RPMI7951 (cell line): ENCODE measurements around the gene TBC1D30. TPM values are rescaled to one million over a fixed set of nuclear protein-coding genes. Genes with fewer than 3 reads are reported as not detected.
A peak's percentile ranks its signal among the peaks of the same experiment; 100 is the strongest.
"Not testable (repeated sequence)": the region's sequence is repeated elsewhere in the genome, so short reads cannot be mapped to it uniquely, and the experiment has no call there.

ENCODE experiments used
- DNase-seq: peaks from one replicate; pipeline ENCODE4 v3.0.0-alpha.2; 2012; ENCODE audit warnings: low read depth
- total RNA-seq: library from RNA; depleted of rRNA; stranded (reverse); fragments of >200 nt; shearing (Covaris generic); gene quantifications from 2 replicates; pipeline ENCODE4 v1.2.3, GENCODE V29; 2014; rRNA removed

The TBC1D30 gene, protein sequence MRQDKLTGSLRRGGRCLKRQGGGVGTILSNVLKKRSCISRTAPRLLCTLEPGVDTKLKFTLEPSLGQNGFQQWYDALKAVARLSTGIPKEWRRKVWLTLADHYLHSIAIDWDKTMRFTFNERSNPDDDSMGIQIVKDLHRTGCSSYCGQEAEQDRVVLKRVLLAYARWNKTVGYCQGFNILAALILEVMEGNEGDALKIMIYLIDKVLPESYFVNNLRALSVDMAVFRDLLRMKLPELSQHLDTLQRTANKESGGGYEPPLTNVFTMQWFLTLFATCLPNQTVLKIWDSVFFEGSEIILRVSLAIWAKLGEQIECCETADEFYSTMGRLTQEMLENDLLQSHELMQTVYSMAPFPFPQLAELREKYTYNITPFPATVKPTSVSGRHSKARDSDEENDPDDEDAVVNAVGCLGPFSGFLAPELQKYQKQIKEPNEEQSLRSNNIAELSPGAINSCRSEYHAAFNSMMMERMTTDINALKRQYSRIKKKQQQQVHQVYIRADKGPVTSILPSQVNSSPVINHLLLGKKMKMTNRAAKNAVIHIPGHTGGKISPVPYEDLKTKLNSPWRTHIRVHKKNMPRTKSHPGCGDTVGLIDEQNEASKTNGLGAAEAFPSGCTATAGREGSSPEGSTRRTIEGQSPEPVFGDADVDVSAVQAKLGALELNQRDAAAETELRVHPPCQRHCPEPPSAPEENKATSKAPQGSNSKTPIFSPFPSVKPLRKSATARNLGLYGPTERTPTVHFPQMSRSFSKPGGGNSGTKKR
- 0.20 TPM in 1 of 2 replicates, not detected in the other for total RNA-seq

DNA sequence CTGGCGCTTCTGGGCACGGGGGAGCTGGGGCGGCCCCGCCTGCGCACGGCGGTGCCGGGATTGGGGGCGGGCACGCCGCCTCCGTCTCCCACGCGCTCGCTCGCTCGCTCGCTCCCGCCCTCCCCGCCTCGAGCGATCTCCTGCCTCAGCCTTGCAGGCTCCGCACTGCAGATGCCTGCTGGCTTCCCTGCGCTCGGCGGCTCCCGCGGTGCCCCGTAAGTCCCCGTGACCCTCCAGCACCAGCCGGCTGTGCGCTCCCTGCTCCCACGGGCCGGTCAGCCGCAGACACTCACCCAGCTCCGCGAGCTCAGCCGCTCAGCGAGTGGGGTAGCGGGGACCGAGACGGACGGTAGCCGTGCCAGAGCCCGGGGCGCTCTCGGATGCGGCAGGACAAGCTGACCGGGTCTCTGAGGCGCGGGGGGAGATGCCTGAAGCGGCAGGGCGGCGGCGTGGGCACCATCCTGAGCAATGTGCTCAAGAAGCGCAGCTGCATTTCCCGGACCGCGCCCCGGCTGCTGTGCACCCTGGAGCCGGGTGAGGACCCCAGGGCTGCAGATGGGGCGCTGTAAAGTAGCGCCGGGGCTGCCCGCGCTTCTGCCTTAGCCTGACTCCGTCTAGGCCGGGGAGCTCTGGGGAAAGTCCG, at the start of gene TBC1D30:
Gene TBC1D30 (plus strand): TSS at position 148 of the 643 bp plus-strand sequence. CDS start 233 bp downstream, at position 381.
- peak; percentile 17 for DNase-seq

DNA sequence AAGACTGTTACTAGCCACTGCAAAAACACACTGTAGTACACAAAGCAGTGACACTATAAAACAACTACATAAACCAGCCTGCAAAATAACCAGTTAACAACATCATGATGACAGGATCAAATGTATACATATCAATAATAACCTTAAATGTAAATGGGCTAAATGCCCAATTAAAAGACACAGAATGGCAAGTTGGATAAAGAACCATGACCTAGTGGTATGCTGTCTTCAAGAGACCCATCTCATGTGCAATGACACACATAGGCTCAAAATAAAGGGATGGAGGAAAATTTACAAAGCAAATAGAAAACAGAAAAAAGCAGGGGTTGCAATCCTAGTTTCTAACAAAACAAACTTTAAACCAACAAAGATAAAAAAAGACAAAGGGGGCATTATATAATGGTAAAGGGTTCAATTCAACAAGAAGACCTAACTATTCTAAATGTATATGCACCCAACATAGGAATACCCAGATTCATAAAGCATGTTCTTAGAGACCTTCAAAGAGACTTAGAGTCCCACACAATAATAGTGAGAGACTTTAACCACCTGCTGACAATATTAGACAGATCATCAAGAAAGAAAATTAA, 49.2 kb upstream of the TBC1D30 start:
- DNase-seq, result not testable (repeated sequence)

DNA sequence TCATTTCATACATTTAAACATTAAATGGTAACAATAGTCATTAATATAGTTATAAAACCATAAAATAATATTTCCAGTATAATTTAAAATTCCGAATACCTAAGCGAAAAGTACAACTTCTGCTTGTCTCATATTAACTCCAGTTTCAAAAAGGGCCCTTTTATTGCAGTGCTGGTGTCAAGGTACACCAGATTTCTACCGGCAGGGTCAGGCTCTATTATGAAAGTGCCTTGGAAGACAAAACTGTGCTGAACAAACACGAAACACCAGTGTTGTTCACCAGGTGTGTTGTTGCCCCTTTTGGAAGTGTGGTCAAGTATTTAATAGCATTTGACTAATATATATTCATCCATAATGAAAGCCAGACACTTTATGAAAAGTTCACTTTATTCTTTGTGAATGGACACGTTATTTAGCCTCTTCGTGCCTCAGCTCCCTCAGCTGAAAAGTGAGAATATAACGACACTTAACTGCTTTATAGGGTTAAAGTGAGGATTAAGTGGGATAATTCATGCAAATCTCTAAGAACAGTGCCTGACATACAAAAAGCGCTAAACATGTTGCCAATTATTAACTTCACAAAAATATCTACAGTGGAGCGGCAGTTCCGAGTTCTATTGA, 45.0 kb upstream of the TBC1D30 start:
- no peak for DNase-seq

DNA sequence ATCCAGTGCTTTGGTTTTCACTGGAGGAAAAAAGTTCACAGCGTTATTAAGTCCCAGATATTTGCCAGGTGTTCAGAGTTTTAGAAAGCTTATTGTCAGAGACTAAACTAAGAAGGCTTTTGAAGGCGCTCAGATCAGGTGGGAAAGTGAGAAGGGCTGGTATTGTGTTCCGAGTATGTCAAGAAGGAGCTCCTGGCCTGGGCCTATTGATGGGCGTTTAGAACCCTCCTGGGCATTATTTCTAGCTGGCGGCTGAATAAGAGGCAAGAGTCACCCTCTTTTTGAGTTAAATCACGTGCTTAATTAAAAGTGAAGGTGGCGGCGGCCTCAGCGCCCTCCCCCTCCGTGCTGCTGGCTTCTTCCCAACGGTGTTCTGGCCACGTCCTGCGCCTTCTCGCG, 44.3 kb upstream of the TBC1D30 start:
- DNase-seq, result no peak

DNA sequence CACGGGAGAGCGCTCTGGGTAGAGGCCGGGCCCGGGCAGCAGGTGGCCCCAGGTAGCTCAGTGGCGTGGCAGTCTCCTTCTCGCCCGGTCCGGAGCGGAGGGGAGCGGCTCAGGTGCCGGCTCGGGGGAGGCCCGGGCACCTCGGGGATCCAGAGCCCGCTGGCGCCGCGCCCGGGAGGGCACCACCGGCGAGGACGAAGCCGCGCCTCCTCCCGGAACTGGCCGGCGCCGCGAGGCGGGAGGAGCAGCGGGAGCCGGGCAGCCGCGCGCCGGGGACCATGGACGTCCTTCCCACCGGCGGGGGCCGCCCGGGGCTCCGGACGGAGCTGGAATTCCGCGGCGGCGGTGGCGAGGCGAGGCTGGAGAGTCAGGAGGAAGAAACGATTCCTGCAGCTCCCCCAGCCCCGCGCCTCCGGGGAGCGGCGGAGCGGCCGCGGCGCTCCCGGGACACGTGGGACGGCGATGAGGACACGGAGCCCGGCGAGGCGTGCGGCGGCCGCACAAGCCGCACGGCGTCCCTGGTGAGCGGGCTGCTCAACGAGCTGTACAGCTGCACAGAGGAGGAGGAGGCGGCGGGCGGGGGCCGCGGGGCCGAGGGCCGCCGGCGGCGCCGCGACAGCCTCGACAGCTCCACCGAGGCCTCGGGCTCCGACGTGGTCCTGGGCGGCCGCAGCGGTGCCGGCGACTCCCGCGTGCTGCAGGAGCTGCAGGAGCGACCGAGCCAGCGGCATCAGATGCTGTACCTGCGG, 43.7 kb upstream of the TBC1D30 start:
- DNase-seq, result peak; percentile 5

DNA sequence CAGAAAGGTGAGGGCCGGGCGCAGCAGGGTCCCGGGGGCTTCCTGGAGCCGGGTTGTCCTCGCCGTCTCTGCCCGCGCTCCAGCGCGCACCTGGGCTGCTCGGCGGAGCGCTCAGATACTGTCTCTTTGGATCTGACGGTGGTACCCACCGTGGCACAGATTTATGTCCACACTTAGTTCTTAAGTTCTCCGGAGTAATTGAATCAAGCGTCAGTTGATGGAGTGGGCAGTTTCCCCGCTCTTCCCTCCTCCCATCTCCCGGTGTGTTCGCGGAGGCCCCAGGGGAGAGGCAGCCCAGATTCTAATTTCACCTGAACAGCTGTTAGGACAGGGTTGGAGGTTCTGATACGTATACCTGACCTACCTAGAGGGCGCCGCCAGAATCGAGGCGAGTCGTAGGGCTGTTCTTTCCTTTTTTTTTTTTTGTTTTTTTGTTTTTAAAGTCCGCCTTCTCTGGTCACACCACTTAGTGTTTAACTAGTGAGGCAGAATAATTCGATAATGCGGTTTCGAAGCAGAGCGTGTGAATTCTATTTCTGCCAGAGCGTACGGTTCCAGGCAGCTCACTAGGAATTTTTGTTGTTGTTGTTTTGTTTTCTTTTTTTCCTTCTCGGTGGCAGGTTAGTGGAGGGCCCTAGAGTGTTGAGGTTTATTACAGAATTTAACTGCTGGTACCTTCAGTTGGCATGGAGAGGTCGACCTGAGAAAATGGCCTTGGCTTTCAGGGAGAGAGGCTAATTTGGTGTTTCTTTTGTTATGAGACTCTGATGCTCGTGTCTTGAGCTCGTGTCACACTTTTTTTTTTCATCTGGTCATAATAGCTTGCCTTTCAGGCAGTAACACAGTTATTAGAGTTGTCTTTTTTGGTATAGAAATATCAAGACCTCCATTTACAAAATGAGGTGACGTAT, 42.9 kb upstream of the TBC1D30 start:
- no peak for DNase-seq

DNA sequence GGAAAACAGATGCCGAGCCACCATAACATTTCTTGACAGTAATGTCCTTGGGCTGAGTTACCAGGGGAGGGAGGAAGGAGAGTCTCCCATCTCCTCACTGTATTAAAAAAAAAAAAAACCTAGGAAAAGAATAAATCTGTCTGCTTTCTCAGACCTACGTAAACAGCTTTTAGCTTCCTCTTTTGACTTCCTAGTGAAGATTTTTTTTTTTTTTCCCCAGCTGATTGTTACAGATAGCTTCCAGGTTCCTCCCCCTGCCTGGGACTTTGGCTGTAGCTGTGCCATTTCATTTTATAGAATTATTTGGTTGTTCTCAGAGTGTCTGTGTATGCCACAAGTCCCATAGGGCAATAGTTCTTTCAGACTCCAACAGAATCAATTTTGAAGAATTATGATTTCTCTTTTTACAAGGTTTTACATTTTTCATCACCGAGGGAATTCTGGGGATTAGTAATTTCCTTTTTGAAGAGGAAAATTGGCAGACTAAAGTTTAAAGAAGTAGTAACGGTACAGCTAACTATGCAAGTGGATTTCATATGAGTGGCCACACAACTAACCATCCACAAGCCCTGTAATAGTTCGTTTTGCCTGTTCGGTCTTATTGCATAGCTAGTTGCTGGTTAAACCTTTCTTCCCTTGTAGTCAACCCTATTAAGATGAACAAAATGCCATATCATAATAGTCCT, 42.1 kb upstream of the TBC1D30 start:
- no peak for DNase-seq

DNA sequence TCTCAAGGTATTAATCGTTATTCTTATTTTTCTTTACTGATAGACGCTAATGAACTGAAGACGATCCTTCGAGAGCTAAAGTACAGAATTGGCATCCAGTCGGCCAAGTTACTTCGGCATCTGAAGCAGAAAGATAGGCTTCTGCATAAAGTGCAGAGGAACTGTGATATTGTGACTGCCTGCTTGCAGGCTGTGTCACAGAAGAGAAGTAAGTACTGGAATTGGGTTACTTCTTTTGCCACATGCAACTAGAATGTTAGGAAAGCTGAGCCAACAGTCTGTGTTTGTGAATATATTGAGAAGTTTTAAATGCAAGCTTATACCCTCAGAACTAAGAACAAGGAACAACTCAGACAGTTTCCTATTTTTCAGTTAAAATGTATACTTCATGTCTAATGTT, 38.6 kb upstream of the TBC1D30 start:
- DNase-seq, result no peak

DNA sequence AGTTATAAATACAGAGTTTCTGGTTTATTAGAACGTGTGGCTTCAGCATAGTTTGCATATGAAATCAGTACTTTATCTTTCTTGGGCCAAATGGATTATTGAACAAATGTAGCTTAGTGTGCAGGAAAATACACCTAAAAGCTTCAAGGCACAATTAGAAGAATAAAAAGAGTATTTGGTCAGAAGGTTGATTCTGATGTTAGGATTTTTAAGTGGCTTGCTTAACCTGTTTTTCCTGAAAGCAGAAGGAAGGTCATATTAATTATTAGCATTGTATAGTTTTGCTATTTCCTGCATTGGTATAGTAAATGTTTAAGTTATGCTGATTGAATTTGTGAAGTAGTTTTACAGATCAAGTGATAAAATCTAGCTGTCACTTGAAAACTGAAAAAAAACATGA, 34.3 kb upstream of the TBC1D30 start:
- DNase-seq, result no peak

DNA sequence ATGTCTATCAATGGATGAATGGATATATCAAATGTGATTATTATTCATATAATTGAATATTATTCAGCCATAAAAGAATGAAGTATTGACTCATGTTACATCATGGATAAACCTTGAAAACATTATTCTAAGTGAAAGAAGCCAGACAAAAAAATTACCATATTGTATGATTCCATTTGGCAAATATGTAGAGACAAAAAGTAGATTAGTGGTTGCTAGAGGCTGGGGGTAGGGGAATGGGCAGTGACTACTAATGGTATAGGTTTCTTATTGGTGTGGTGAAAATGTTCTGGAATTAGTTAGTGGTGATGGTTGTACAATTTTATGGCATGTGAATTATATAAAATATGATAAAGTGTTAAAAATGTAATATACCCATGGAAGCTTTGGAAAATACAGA, 33.4 kb upstream of the TBC1D30 start:
- DNase-seq, result no peak

DNA sequence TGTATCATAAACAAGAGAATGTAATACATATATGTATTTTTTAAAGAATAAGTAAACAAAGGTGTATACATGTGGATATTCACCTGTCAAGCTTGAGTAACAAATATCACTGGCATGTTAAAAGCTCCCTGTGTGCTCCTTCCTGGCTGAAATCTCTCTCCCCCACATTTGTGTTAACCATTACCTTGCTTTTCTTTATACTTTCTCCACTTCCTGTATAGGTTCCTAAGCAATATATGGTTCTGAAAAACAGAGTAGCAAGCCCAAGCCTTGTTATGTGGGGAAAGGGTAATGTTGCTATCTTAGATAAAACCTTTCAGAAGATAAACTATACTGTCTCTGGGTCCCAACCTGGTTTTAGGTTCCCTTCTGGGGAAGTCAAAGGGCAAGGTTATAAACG, 32.3 kb upstream of the TBC1D30 start:
- DNase-seq, result no peak

DNA sequence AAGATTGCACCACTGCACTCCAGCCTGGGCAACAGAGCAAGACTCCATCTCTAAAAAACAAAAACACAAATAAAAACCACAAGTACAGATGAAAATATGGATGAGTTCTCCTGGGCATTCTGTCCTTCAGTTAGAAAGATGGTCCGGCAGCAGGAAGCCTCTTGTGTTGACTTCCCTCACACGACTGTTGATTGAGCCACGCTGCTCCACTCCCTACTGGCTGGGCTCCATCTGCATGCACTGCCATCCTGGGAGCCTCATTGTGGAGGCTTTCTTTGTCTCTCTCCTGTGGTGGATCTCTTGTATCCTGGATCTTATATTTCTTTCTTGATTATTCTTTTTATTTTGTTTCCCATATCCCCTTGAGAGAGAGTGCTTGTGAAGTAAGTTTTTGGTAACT, 30.8 kb upstream of the TBC1D30 start:
- no peak for DNase-seq

DNA sequence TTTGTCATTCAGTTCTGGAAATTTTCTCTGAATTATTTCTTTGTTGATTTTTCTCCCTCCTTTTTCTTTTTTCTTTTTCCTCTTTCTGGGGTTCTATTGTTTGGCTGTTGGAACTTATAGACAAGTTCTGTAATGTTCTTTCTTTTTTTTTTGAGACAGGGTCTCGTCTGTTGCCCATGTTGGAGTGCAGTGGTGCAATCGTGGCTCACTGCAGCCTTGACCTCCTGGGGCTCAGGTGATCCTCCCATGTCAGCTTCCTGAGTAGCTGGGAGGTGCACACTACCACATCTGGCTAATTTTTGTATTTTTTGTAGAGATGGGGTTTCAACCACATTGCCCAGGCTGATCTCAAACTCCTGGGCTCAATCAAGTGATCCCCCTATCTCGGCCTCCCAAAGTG, 30.1 kb upstream of the TBC1D30 start:
- DNase-seq, result no peak

DNA sequence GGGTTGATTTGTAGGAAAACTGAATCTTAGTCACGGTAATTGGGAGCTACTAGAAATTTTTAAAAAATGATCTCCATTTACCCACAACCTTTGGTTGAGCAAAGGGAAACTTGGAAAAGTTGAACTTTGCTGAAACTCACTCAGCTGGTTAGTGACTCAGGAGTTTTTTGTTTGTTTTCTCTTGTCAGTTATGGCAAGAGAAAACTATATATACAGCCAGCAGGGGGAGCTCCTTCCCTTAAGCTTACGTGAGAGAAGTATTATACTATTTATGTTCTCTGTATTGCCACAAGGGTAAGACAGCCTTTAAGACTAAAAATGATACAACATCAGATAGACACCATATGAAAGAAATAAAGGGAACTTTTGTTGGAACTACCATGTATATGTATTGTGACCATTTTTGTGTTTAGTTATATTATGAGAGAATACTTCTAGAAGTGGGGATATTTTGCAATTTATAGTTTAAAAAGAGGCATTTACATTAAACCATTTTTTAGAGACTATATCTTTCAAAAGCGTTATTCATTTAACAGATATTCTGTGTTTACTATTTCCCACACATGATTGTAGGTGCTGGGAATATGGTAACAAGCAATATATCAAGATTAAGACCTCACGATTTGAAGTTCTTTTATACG, 28.1 kb upstream of the TBC1D30 start:
- peak; percentile 79 for DNase-seq

DNA sequence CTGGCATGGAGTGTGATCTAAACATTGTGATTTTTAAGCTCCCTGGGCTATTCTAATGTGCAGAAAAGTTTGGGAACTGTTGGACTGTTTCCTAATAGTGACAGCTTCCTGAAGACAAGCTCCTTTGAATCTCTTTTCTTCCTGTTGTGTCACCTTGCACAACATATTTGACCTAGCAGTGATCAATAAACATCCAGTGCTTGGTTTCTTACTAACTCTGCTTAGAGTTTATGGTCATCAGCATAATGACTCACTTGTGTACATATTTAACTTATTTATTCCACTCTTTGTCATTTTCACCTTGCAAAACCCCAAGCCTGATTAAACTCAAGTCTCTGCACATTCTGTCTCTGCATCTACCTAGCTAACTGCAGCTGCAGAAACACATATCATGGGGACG, 27.3 kb upstream of the TBC1D30 start:
- no peak for DNase-seq

DNA sequence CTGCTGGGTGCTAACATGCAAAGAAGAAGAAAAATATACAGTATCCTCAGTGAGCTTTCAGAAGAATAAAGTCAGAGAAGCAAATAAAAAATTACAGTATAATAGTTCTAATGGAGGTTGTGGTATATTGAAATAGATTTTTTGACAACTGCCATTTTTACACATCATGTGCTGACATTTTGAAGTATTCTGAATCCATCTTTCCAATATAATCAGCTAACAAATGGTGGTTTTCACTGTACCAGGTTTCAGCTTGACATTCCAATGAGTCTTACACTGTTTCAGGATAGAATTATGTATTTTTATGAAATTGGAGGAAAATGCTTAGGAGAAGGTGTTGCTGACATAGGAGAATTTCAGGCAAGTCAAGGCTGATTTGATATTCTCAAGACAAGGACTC, 26.3 kb upstream of the TBC1D30 start:
- no peak for DNase-seq

DNA sequence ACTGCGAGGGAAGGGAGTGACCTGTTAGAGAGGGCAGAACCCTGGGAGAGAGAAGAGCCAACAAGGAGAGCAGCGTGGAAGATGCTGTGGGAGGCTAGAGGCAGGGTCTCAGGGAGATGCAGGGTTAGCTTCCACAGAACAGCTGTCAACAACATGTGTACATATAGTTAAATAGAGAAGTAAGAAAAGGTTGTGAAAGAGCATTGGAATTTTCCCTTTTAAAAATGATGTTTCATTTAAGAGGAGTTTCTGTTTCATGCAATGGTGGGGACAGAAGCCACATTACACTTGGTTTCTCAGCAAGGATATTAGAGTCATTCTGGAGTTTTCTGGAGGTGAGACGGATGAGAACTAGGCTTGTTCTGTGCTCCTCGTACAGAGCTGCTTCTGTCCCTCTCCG, 23.8 kb upstream of the TBC1D30 start:
- no peak for DNase-seq

DNA sequence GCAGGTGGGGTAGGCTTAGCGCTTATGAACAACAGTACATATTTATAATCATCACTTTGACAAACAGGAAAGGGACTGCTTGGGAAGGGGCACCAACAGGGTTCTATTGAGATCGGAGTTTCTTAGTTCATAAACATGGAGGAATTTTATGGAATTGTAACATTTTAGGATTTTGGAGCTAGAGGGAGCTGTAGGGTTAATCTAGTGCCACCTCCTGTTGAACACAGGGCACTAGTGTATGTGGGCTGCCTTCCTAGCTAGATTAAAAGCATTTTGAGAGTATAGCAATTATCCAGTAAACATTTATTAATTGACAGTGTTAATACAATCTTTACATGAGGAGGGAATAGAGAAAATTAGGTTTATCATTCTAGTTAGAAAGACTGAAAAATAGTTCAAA, 23.1 kb upstream of the TBC1D30 start:
- no peak for DNase-seq
